ENCODE data around the gene BIRC7.

The BIRC7 gene

DNA sequence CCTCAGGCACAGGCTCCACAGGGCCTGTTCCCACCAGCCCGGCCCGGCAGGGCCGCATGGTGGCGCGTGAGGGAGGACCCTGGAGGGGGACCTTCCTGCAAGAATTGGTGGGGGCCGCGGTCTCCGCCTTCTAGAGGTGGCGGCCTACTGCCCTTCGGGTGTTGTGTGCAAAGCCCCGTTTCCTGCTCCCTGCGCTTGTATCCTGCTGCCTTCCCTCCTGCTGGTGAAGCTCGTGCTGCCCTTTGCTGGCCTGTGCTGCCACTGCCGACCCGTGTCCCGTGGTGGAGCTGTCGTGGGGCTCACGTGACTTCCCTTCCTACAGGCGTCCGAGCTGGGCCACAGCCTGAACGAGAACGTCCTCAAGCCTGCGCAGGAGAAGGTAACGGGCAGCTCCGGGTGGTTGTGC, 48.8 kb downstream of the BIRC7 start:
- DNase-seq: no peak

DNA sequence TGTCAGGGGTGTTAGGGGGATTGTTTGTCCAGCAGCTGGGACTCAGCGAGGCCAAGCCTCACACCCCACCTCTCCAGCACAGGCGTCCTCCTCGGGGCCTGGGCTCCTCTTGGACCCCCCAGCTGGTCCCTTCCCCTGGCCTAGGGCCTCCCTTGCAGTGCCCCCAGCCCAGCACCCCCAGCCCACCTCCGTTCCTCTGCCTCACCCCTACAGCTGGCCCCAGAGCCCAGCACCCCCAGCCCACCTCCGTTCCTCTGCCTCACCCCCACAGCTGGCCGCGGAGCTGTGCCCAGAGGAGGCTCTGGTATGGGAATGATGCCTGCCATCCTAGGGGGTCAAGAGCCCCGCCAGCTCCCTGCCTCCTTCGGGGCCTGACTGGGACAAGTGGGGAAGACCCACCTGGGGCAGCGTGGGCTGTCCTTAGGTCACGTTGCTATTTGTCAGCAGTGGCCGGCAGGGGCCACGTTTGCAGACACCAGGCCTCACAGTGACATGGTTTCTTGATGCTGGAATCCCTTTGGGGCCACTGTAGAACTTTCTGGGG, 49.3 kb downstream of the BIRC7 start:
- DNase-seq: no peak

- DNase-seq: no peak
Observed at GRCh38 chr20:63285636-63286615, 50.2 kb downstream of the BIRC7 start.

GRCh38 chr20:63286781-63287696, 51.3 kb downstream of the BIRC7 start:
- DNase-seq: no peak

DNA sequence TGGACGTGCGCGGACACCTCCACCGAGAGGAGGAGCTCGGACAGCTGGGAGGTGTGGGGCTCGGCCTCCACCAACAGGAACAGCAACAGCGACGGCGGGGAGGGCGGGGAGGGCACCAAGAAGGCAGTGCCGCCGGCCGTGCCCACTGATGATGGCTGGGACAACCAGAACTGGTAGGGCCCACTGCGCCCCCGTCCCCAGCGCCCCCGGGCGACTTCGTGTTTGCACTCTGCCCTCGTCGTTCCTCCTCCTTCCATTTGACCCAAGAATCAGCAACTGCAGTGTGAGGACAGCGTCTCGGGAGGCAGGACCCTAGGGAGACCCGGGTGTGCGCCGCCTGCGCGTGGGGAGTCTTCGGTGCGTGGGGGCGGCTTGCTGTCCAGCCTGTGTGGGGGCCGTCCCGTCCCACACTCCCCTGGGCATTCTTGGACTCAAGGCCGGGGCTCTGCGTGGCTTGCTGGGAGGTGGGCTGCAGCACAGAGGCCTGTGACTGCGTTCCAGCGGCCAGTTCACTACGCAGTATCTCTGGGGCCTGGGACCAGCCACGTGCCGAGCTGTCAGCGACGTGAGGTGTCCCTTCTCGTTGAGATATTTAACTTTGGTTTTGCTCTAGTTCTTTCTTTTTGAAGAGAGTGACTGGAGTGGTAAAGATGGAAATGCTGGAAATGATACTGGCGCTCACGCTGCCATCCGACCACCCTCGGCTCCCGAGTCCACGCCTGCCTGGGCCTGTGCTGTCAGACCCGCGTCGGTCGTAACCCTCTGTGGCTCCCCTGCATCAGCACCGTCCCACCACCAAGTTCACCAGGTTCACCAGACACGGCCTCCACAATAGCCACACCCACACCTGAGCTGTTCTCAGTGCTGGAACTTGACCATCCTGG, 52.2 kb downstream of the BIRC7 start:
- no peak for DNase-seq

GRCh38 chr20:63288581-63289251, 53.0 kb downstream of the BIRC7 start:
- DNase-seq: no peak

GRCh38 chr20:63289311-63290135, 53.8 kb downstream of the BIRC7 start:
- no peak for DNase-seq

All from NCI-H510A (cell line).